GM21786 (cell line): ENCODE results near the gene PZP.
A peak's percentile ranks its signal among the peaks of the same experiment; 100 is the strongest.
"Not testable (repeated sequence)": the region's sequence is repeated elsewhere in the genome, so short reads cannot be mapped to it uniquely, and the experiment has no call there.

ENCODE experiments used
- ATAC-seq: cut with Tn5 transposase; IDR thresholded peaks from one replicate; pipeline ENCODE4 v1.9.1; 2021; ENCODE audit not compliant: unreplicated experiment

The PZP gene

GRCh38 chr12:9208229-9208628 lies at the start of gene PZP:
Gene PZP (minus strand): TSS chr12:9208395. CDS start chr12:9208341, 54 bp downstream.
- ATAC-seq: no peak

- no peak for ATAC-seq
Observed at GRCh38 chr12:9256758-9257405, 48.7 kb upstream of the PZP start.

GRCh38 chr12:9256341-9256740 lies 48.1 kb upstream of the PZP start:
- ATAC-seq: no peak

- ATAC-seq: no peak
Observed at GRCh38 chr12:9255837-9256236, 47.6 kb upstream of the PZP start.

GRCh38 chr12:9253464-9253863 lies 45.3 kb upstream of the PZP start:
- ATAC-seq: no peak

GRCh38 chr12:9252791-9253190 lies 44.6 kb upstream of the PZP start:
- not testable (repeated sequence) for ATAC-seq

GRCh38 chr12:9252256-9252655 lies 44.1 kb upstream of the PZP start:
- ATAC-seq: no peak

- ATAC-seq: no peak
Observed at GRCh38 chr12:9248435-9248834, 40.2 kb upstream of the PZP start.

- peak; percentile 84 for ATAC-seq
Observed at GRCh38 chr12:9244894-9245293, 36.7 kb upstream of the PZP start.

GRCh38 chr12:9243999-9244649 lies 35.9 kb upstream of the PZP start:
- ATAC-seq: peak; percentile 46

- ATAC-seq: no peak
Observed at GRCh38 chr12:9241301-9241700, 33.1 kb upstream of the PZP start.

- no peak for ATAC-seq
Observed at GRCh38 chr12:9240776-9241175, 32.6 kb upstream of the PZP start.

GRCh38 chr12:9240004-9240635 lies 31.9 kb upstream of the PZP start:
- not testable (repeated sequence) for ATAC-seq

- no peak for ATAC-seq
Observed at GRCh38 chr12:9237286-9237685, 29.1 kb upstream of the PZP start.

GRCh38 chr12:9235519-9235918 lies 27.3 kb upstream of the PZP start:
- ATAC-seq: no peak

GRCh38 chr12:9227950-9228349 lies 19.8 kb upstream of the PZP start:
- ATAC-seq: no peak

- no peak for ATAC-seq
Observed at GRCh38 chr12:9223830-9224229, 15.6 kb upstream of the PZP start.

GRCh38 chr12:9221483-9221882 lies 13.3 kb upstream of the PZP start:
- ATAC-seq: no peak

GRCh38 chr12:9221011-9221410 lies 12.8 kb upstream of the PZP start:
- not testable (repeated sequence) for ATAC-seq

- no peak for ATAC-seq
Observed at GRCh38 chr12:9214534-9214933, 6.3 kb upstream of the PZP start.

GRCh38 chr12:9211687-9212086 lies 3.5 kb upstream of the PZP start:
- ATAC-seq: no peak

GRCh38 chr12:9204380-9204779 lies 3.8 kb downstream of the PZP start:
- no peak for ATAC-seq
